ENCODE results near the gene HEYL. TPM values are rescaled to one million over a fixed set of nuclear protein-coding genes. Genes with fewer than 3 reads are reported as not detected.

Gene HEYL
- total and polyA plus RNA-seq, 9 of the 15 experiments (the other 6 are each of a cell fraction or from before 2014, with no cell fraction given), result 0.13 to 0.89 (median 0.25) TPM

DNA sequence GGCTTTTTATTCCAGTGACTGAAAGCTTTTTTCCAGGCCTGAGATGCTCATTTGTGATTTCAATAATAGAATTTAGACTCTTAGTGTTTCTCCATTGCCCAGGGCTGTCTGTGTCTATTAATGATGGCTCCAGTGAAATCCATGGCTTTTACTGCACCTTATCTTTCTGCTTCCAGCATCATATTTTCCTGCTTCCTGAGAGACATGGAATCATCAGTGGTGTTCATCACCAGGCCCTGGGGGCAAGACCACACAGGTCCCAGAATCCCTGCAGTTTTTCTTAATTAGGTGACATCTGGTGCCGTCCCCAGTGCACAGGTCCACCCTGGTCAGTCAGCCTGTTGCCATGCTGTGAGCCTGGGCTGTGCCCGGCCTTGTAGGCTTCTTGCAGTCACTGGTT, 16.9 kb upstream of the HEYL start:
- Histone ChIP-seq H3K79me2 (ENCODE audit: control insufficient read depth, insufficient read depth, low read length) (no peaks in the 10 kb centered on the region), H3K36me3 (ENCODE audit: control insufficient read depth, insufficient read depth, low read length) (no peaks in the 10 kb centered on the region), H3K4me2 (ENCODE audit: insufficient read depth, low read length) (no peak overlapping the region), H3K27ac (ENCODE audit: extremely low read depth, low read depth, low read length) (no peak overlapping the region), H3K9me3 (replicated peaks; ENCODE audit: control insufficient read depth, insufficient read depth, low read depth, low read length) (no peaks in the 10 kb centered on the region), H3K4me1 (replicated peaks in 1 of 2; ENCODE audit: control insufficient read depth in 2 of 2, insufficient read depth in 2 of 2, low read length in 2 of 2) (peaks cover 7 to 10% of the 10 kb centered on the region in 2 experiments; a peak in 2 of 5 replicates), H3K4me3 (no peak overlapping the region), H4K20me1 (replicated peaks; ENCODE audit: control insufficient read depth, insufficient read depth, low read length) (no peaks in the 10 kb centered on the region), H2AFZ (ENCODE audit: low read depth, low read length) (no peak overlapping the region), H3K9me1 (ENCODE audit: control insufficient read depth, insufficient read depth, low read length) (no peaks in the 10 kb centered on the region), H3K27me3 (ENCODE audit: control insufficient read depth in 2 of 2, insufficient read depth in 2 of 2, low read length in 2 of 2) (peaks cover 3 to 32% of the 10 kb centered on the region in 2 experiments; a peak in 2 of 5 replicates), H3K9ac (ENCODE audit: insufficient read depth in 1 of 2, low read depth in 2 of 2, low read length in 2 of 2) (no peak overlapping the region)
- DNase-seq (ENCODE audit: extremely low read depth in 1 of 4, low spot score in 3 of 4), result no peak
- 14% methylated on average over 2 of the region's 2 CpGs for WGBS (ENCODE audit: insufficient coverage, low coverage, missing lambda C conversion rate)
- CTCF ChIA-PET (ENCODE audit: low intra/inter-chr PET ratio), result interaction anchor here (3.7 kb wide), 1 partner anchor 50 kb away, joined by 27 read pairs; no protein-coding TSS in a partner anchor
- POLR2A ChIA-PET, result no interaction called here
- in situ Hi-C loops (cut with MboI) (no loop called here), intact Hi-C loops (cut with micrococcal nuclease) (loop anchor here (5.0 kb wide), 1 partner anchor 149 kb away; no protein-coding TSS in a partner anchor)
- TF ChIP-seq ZNF436 (CRISPR knock-in tag; IDR thresholded peaks at IDR 0.05) (no peak), MCM5 (IDR thresholded peaks at IDR 0.05; ENCODE audit: low read depth) (no peak), SMARCA5 (IDR thresholded peaks at IDR 0.05) (no peak), PHF21A (IDR thresholded peaks at IDR 0.05; ENCODE audit: borderline replicate concordance, low read depth) (no peak), ZNF695 (CRISPR knock-in tag; IDR thresholded peaks at IDR 0.05) (no peak)
- no TSS peak for BruUV-seq (replicated peaks)
- FAIRE-seq, result no peak
- ATAC-seq, result no peak

DNA sequence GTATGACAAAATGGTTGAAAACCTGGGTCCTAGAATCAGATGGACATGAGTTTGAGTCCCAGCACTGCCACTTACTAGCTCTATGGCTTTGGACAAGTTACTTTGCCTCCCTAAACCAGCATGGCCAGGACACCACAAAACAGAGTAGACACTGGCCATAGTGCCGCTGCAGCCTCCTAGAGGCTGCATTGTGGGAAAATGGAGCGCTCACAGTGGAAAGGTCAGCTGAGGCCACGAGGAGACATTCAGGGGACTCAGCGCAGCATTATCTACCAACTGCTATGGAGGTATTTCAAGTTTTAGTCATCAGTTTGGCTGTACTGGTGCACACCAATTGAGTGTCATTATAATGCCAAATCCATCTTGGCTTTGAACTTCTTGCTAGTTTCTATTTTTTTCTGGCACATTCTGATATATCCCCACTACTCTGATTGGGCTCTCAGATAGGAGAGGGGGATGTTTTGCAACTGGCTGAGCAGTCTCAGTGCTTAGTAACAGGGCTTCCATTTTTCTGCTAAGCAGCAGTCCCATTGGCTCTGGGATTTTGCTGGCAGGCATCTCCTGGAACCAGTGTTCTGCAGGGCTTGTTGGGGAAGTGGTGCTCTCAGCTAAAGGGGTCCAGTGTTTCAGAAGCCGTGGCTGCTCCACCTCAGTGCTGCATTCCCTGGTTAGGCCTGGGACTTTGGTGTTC, 16.3 kb upstream of the HEYL start:
- POLR2A ChIA-PET, result interaction anchor here (0.9 to 1.0 kb wide), 4 partner anchors 15 to 81 kb away, joined by 3 to 5 read pairs (median 4); no protein-coding TSS in a partner anchor
- Histone ChIP-seq H3K4me1 (replicated peaks in 1 of 2; ENCODE audit: control insufficient read depth in 2 of 2, insufficient read depth in 2 of 2, low read length in 2 of 2) (peaks cover 7% of the 10 kb centered on the region in 2 experiments; a peak in 2 of 5 replicates), H4K20me1 (replicated peaks; ENCODE audit: control insufficient read depth, insufficient read depth, low read length) (no peaks in the 10 kb centered on the region), H3K9me3 (replicated peaks; ENCODE audit: control insufficient read depth, insufficient read depth, low read depth, low read length) (no peaks in the 10 kb centered on the region), H3K9ac (ENCODE audit: insufficient read depth in 1 of 2, low read depth in 2 of 2, low read length in 2 of 2) (no peak overlapping the region; a peak in 1 of 4 replicates), H3K4me2 (ENCODE audit: insufficient read depth, low read length) (no peak overlapping the region; the same call in 1 of the 2 replicates), H3K27ac (ENCODE audit: extremely low read depth, low read depth, low read length) (no peak overlapping the region), H3K9me1 (ENCODE audit: control insufficient read depth, insufficient read depth, low read length) (no peaks in the 10 kb centered on the region), H2AFZ (ENCODE audit: low read depth, low read length) (peak overlapping the region; percentile 35), H3K4me3 (no peak overlapping the region), H3K27me3 (ENCODE audit: control insufficient read depth in 2 of 2, insufficient read depth in 2 of 2, low read length in 2 of 2) (peaks cover 3 to 27% of the 10 kb centered on the region in 2 experiments; a peak in 3 of 5 replicates), H3K79me2 (ENCODE audit: control insufficient read depth, insufficient read depth, low read length) (no peaks in the 10 kb centered on the region), H3K36me3 (ENCODE audit: control insufficient read depth, insufficient read depth, low read length) (no peaks in the 10 kb centered on the region)
- intact Hi-C loops (cut with micrococcal nuclease) (loop anchor here (5.0 kb wide), 1 partner anchor 148 kb away; no protein-coding TSS in a partner anchor), in situ Hi-C loops (cut with MboI) (no loop called here)
- ATAC-seq (no peak), DNase-seq (ENCODE audit: extremely low read depth in 1 of 4, low spot score in 3 of 4) (no peak), FAIRE-seq (no peak)
- CTCF ChIA-PET (ENCODE audit: low intra/inter-chr PET ratio), result interaction anchor here (0.6 to 3.7 kb wide), 2 partner anchors 45 to 50 kb away, joined by 4 to 27 read pairs; no protein-coding TSS in a partner anchor
- WGBS (ENCODE audit: insufficient coverage, low coverage, missing lambda C conversion rate), result 16% methylated on average over 5 of the region's 5 CpGs
- BruUV-seq (replicated peaks), result no TSS peak
- TF ChIP-seq, protein P1, sequence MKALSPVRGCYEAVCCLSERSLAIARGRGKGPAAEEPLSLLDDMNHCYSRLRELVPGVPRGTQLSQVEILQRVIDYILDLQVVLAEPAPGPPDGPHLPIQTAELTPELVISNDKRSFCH (CRISPR knock-in tag; IDR thresholded peaks at IDR 0.05), result no peak
- TF ChIP-seq, protein P1 (tag; IDR thresholded peaks at IDR 0.05), result peak; percentile 35; the same call in 1 of the 2 replicates
- peak; percentile 16; the same call in 1 of the 2 replicates for TF ChIP-seq CTBP1 (IDR thresholded peaks at IDR 0.05; ENCODE audit: borderline replicate concordance)
- TF ChIP-seq, protein P2, sequence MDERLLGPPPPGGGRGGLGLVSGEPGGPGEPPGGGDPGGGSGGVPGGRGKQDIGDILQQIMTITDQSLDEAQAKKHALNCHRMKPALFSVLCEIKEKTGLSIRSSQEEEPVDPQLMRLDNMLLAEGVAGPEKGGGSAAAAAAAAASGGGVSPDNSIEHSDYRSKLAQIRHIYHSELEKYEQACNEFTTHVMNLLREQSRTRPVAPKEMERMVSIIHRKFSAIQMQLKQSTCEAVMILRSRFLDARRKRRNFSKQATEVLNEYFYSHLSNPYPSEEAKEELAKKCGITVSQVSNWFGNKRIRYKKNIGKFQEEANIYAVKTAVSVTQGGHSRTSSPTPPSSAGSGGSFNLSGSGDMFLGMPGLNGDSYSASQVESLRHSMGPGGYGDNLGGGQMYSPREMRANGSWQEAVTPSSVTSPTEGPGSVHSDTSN (CRISPR knock-in tag; IDR thresholded peaks at IDR 0.05; ENCODE audit: low read depth), result no peak
- TF ChIP-seq, protein P2 (tag; conservative IDR thresholded peaks at IDR 0.05; ENCODE audit: low read depth), result 0 out of 2 replicates have a peak, but pooled peaks have one; percentile 14
- no peak for TF ChIP-seq NR2C1 (IDR thresholded peaks at IDR 0.05)
- 0 out of 2 replicates have a peak, but pooled peaks have one; percentile 37 for TF ChIP-seq NR2C1 (tag; IDR thresholded peaks at IDR 0.05)
- TF ChIP-seq KHSRP (IDR thresholded peaks at IDR 0.05), result no peak
- no peak for TF ChIP-seq NELFE (IDR thresholded peaks at IDR 0.05; ENCODE audit: insufficient read depth, insufficient read length)

All from K562 (cell line).